WERI-Rb-1 (cell line): ENCODE results near the gene CFAP410.

Source experiments
- DNase-seq: peaks from one replicate; pipeline ENCODE4 v3.0.0-alpha.2; 2020
- H3K27ac ChIP-seq: fragments of 250-450 bp; sonication (Bioruptor Pico); 2 replicates; pipeline ENCODE4 v1.5.1; 2020; ENCODE audit warnings: mild to moderate bottlenecking, moderate library complexity
- H3K27me3 ChIP-seq: fragments of 250-450 bp; sonication (Bioruptor Pico); 2 replicates; pipeline ENCODE4 v1.5.1; 2021; ENCODE audit warnings: mild to moderate bottlenecking, low read depth, moderate library complexity; ENCODE audit not compliant: insufficient read depth, severe bottlenecking
- H3K36me3 ChIP-seq: fragments of 250-450 bp; sonication (Bioruptor Pico); 2 replicates; pipeline ENCODE4 v1.5.1; 2020; ENCODE audit warnings: mild to moderate bottlenecking, moderate library complexity
- H3K4me3 ChIP-seq: 2 replicates; pipeline ENCODE4 v1.5.1; 2011; ENCODE audit warnings: low read depth, mild to moderate bottlenecking, control low read depth, low read length
- H3K9me3 ChIP-seq: fragments of 250-450 bp; sonication (Bioruptor Pico); 2 replicates; pipeline ENCODE4 v1.5.1; 2021; ENCODE audit warnings: mild to moderate bottlenecking, moderate library complexity; ENCODE audit not compliant: severe bottlenecking
- TF ChIP-seq, protein P1 (sequence below): IDR thresholded peaks from 2 replicates; pipeline ENCODE4 v1.5.1; 2011; ENCODE audit warnings: low read depth, mild to moderate bottlenecking, control low read depth, inconsistent platforms, low read length

The CFAP410 gene

GRCh38 chr21:44328242-44328895 is 10.8 kb downstream of the CFAP410 start:
- no peak overlapping the region for H3K4me3 ChIP-seq
- TF ChIP-seq, protein P1, sequence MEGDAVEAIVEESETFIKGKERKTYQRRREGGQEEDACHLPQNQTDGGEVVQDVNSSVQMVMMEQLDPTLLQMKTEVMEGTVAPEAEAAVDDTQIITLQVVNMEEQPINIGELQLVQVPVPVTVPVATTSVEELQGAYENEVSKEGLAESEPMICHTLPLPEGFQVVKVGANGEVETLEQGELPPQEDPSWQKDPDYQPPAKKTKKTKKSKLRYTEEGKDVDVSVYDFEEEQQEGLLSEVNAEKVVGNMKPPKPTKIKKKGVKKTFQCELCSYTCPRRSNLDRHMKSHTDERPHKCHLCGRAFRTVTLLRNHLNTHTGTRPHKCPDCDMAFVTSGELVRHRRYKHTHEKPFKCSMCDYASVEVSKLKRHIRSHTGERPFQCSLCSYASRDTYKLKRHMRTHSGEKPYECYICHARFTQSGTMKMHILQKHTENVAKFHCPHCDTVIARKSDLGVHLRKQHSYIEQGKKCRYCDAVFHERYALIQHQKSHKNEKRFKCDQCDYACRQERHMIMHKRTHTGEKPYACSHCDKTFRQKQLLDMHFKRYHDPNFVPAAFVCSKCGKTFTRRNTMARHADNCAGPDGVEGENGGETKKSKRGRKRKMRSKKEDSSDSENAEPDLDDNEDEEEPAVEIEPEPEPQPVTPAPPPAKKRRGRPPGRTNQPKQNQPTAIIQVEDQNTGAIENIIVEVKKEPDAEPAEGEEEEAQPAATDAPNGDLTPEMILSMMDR = no peak
- no peaks in the 10 kb centered on the region for H3K27me3 ChIP-seq
- no peak overlapping the region; the same call in 1 of the 2 replicates for H3K27ac ChIP-seq
- H3K9me3 ChIP-seq = no peaks in the 10 kb centered on the region
- H3K36me3 ChIP-seq = peaks cover 47% of the 10 kb centered on the region
- DNase-seq = no peak

DNA sequence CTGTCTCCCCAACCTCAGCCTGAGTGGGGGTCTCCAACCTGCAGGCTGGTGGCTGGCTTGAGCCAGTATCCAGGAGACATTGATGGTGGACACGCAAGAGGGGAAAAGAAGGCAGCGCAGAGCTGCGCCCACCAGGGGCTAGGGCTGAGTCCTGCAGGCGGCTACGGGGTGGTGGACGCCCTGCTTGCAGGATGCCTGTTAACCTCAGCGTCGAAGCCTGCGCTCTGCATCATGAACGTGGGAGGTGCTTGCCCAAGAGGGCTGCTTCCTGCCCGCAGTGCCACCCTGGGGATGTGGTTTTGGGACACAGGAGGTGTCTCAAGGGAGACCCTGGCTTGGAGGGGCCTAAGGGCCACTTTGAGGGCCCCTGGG is 11.6 kb downstream of the CFAP410 start:
- TF ChIP-seq, protein P1 = no peak
- Histone ChIP-seq H3K9me3 (no peaks in the 10 kb centered on the region), H3K27me3 (no peaks in the 10 kb centered on the region), H3K27ac (no peak overlapping the region), H3K4me3 (no peak overlapping the region), H3K36me3 (peaks cover 53% of the 10 kb centered on the region)
- DNase-seq = no peak

- Histone ChIP-seq H3K4me3 (no peak overlapping the region), H3K36me3 (peaks cover 57% of the 10 kb centered on the region), H3K27me3 (no peaks in the 10 kb centered on the region), H3K9me3 (no peaks in the 10 kb centered on the region), H3K27ac (no peak overlapping the region)
- TF ChIP-seq, protein P1 = no peak
- DNase-seq = no peak
Measured at GRCh38 chr21:44326716-44327602, 12.2 kb downstream of the CFAP410 start.

DNA sequence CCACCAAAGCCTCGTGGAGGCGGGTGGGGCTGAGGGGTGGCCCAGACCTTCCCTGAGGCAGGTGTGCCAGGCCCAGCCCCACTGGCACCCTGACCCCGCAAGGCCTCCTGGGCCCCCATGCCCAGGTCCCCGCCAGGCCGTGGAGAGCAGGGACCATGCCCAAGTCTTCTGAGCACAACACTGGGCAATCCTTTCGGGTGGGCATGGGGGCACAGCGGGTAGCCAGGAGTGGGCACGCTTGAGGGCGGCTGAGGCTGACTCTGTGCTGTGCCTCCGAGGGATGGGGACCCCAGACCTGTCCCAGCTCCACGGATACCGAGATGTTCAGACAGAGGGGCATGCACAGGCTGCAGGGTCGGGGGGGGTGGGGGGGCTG is 12.9 kb downstream of the CFAP410 start:
- H3K9me3 ChIP-seq = no peaks in the 10 kb centered on the region
- TF ChIP-seq, protein P1 = no peak
- no peak overlapping the region for H3K27ac ChIP-seq
- no peak overlapping the region for H3K4me3 ChIP-seq
- no peaks in the 10 kb centered on the region for H3K27me3 ChIP-seq
- no peak for DNase-seq
- H3K36me3 ChIP-seq = peaks cover 64% of the 10 kb centered on the region

DNA sequence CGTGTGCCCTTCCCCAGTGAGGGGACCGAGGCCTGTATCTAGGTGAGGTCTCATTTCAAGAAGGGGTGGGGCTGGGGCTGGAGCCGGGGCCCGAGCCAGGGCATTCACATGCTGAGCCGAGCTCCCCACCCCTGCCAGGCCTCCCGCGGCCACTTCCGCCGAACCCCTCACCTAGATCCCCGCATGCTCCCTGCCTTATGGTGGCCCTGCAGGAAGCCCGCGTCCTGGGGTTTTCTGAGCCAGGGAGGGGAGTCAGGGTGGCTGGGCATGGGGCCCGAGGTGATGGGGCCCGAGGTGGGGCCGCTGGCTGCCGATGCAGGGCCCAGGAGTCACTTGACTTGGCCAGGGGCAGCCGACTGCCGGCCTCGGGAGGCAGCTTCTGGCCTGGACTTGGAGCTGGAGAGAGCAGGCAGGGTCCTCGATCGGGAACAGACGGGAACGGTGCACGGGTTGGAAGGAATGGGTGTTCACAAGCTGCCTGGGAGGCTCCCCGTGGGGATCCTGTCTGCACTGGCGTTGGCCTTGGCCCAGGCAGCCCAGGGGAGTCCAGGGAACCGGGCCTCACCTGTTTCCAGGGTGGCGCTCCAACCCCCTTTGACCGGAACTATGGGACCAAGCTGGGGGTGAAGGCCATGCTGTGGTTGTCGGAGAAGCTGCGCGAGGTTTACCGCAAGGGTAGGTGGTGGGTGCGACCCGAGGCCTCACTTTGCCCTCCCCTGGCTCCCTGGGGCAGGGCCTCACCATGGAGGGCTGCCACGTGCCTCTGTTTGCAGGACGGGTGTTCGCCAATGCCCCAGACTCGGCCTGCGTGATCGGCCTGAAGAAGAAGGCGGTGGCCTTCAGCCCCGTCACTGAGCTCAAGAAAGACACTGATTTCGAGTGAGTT is 13.6 kb downstream of the CFAP410 start:
- DNase-seq = no peak
- H3K9me3 ChIP-seq = no peaks in the 10 kb centered on the region
- TF ChIP-seq, protein P1 = no peak
- H3K36me3 ChIP-seq = peaks cover 65% of the 10 kb centered on the region
- no peaks in the 10 kb centered on the region for H3K27me3 ChIP-seq
- no peak overlapping the region for H3K4me3 ChIP-seq
- no peak overlapping the region for H3K27ac ChIP-seq
